Measurements from ENCODE around the gene CHRNA4.
A peak's percentile ranks its signal among the peaks of the same experiment; 100 is the strongest.

CHRNA4 gene

DNA sequence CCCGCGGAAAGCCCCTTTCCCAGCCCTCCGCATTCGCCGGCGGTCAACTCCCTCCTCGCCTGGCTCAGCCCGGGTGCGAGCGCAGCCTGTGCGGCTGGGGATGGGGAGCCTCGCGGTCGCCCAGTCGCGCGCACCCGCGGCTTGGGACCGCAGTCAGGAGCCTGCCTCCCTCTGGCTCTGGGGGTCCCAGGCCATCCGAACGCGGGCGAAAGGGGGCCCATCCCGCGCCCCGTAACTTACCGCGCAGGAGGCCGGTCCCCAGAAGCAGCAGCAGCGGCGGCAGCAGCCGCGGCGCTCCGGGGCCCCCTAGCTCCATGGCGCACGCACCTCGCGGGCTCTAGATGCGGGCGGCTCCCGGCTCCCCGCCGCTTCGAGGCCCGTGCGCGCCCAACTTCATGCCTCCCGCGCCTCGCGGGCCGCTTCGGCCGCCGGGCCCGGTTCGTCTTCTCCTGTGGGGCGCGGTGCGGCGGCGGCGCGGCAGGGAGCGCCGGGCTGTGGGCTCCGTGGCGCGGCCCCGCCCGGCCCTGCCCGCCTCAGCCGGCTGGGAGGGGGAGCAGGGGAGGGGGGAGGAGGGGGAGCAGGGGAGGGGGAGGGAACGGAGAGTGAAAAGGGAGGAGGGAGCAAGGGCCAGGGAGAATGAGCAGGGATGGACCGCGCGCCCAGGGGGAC lies at the start of gene CHRNA4:
Gene CHRNA4, minus strand, starts transcription at position 500 of the 669 bp plus-strand sequence. Its CDS starts 184 bp downstream, at position 316.
- DNase-seq: no peak

DNA sequence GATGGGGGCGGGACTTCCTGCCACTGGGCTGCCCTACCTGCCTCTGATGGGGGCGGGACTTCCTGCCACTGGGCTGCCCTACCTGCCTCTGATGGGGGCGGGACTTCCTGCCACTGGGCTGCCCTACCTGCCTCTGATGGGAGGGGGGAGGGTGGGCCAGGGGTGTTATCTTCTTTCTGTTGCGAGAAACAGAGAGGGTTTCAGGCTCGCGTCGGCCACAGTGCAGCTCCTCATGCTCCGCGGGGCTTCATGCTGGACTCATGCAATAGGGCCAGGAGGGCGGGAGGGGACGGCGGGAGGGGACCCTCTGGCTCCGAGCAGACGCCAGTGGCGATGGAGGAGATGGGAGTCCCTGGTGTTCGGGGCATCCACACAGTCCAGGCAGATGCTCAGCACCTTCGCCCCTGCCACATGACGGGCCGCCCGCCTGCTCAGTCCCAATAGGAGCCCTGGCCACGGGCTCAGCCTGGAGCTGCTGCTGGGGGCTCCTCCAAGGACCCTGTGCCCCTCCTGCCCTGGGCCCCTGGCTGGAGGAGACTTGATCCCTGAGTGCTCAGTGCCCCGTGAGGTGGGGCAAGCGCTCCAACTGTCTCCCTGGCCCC lies 48.8 kb upstream of the CHRNA4 start:
- DNase-seq: no peak

DNA sequence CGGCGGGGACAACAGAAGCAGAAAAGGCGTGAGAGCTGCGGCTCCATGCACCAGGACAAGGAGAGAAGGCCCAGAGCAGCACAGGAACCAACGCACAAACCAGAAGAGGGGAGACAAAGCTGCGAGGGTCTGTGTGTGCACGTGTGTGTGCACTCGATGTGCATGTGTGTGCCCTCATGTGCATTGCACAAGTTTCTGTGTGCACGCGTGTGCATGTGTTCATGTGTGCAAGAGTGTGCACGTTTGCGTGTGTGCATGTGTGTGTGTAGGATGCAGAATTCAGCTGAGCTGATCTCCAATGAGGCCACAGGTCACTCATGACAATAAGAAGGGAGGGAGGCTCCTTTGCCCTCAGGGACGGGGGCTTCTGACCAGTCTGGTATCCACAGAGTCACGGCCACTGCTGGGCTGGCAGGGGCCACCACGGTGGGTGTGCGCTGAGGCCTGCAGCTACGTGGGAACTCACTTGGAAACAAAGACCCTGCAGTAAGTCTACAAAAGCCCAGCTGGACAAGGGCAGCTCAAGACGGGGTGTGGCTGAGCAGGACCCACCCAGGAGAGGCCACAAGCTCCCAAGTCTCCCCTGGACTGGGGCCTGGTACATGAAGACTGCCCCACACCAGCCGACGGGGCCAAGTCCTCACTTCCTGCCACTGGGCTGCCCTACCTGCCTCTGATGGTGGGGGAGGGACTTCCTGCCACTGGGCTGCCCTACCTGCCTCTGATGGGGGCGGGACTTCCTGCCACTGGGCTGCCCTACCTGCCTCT lies 48.1 kb upstream of the CHRNA4 start:
- peak; percentile 18 for DNase-seq

DNA sequence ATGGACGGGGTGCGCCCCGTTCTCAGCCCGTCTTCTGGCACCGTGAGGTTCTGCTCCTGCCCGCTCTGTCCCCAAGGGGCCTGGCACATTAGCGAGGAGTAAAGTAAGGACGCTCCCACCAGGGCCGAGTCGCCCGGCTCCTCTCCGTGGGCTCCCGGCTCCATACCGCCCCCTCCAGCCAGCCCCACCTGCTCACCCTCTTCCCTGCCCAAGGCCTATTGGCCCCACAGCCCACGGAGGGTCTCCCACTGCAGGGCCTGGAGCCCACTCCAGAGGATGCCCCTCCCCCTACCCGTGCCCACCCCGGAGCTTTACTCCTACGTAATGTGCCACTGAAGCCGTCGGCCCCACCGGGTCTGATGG lies 47.5 kb upstream of the CHRNA4 start:
- DNase-seq: no peak

DNA sequence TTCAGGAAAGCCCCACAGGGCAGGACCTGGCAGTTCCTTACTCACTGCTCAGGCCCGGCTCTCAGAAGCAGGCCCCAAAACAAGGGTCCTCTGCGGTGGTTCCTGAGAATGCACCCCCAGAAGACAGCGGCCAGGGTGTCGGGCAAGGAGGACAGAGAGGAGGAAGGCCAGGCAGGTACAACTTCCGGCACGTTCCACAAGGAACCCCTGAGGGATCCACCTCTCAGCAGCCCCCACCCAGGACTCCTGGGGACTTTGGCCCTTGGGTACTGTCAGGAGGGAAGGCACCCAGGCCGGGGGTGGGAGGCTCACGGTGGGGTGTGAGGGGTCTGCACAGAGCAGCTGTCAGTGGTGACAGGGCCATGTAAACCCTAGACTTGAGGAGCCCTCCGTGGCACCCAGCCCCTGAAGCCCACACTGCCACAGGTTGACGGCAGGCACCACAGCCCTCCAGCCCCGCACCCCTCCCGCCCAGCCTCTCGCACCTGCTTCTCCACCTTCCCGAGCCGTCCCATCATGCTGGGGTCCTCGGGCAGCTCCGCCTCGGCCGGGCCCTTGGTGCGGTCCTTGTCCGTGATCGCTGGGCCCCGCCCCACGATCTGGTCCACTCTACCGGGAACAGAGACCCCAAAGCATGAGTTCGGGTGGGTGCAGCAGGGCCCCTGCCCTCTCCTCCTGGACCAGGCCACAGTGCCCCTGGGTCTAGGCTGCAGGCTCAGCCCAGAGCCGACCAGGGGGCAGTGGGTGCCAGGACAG lies 47.0 kb upstream of the CHRNA4 start:
- no peak for DNase-seq

DNA sequence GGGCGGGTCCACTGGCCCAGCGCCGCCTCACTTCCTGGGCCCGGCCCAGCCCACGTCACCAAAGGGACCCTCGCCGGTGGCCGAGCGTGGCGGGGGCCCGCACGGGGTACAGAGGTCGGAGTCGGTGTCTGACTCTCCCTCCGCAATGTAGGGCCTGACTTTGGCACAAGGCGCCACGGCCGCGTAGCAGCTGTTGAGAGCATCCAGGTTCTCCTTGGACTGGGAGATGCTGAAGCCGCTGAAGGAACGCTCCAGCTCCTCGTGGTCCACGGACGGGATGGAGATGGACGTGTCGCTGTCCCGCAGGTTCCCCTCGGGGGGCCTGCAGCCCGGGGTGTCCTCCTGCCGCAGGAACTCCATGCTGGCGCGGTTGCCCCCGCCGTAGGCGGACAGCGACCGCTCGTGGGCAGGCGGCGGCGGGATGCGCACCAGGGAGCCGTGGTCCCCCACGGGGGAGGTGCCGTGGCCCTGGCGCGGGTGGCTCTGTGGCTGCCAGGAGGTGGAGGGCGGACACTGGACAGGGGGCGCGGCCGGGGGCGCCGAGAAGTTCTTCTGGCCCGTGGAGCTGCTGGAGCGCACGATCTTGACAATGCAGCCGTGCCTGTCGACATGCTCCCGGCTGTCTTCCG lies 45.6 kb upstream of the CHRNA4 start:
- no peak for DNase-seq

DNA sequence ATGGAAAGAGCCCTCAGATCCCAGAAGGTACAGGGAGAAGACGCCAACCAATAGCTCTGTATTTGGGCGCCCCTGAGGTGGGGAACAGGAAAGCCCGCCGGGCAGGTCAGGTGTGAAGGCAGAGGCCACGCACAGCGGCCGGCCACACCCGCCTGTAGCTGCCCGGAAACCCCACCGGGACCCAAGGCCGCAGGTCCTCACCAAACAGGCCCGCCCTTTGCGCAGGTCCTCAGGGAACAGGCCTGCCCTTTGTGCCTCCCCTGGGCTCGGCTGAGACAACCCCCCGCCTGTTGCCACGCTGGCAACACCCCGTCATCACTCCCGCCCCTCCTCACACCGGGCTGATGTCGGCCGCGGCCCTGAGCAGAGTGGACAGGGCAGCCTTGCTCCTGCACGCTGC lies 44.9 kb upstream of the CHRNA4 start:
- no peak for DNase-seq

DNA sequence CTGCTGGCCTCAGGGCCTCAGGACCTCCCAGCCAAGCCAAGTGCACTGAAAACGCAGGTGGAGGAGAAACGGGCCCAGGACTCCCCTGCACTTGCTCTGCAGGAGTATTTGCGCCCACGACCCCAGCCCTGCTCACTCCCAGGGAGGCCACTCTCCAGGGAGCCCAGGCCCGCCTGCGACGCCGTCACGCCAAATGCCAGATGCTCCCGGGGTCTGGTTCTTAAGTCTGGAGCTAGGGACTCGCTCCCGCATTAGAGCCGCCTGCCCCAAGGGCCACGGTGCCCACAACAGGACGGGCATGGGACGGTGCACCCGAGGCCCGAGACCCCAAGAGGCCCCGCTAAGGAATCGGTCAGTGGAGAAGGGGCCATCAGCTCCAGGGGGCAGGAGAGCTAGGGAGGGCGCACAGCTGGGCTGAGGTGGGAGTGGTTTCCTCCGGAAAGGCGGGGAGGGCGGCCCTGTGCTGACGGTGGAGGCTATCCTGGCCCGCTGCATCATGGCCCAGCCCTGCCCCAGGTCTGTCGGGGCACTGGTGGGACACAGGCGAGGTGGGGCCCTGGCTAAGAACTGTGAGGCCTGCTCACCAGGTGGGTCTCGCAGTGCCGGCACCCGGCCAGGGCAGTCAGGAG lies 44.1 kb upstream of the CHRNA4 start:
- no peak for DNase-seq

DNA sequence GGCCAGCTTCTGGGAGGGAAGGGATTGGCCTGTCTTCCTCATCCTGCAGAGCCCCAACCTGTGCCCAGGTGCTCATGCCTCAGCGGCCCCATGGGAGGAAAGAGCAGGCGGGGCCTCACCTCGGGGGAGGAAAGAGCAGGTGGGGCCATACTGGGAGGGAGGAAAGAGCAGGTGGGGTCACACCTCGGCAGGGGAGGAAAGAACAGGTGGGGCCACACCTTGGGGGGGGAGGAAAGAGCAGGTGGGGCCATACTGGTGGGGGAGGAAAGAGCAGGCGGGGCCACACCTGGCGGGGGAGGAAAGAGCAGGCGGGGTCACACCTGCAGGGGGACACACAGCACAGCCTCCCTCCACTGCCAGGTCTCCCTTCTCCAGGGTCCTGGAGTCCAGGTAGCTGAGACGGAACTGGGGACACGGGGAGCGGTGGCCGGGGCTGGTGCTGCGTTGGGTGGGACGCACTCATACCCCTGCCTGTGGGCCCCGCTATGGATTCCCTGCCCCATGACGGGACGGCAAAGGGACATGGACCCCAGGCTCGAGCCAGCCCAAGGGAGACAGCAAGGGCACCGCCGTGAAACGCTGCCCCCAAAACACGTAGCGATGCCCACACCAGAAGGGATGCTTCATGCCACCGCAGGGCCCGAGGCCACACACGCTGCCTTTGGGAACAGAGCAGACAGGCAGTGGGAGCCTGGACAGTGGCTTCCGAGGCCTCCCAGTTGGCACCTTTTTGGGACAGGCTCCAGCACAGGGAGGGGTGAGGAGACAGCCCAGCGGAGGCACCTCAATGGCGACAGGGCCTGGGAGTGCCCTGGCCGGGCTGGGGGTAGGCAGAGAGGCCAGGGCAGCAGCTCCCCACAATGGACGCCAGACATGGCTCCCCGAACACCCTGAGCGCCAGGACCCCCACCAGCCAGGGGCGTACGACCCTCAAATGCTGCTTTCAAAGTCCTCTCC lies 43.3 kb upstream of the CHRNA4 start:
- DNase-seq: peak; percentile 4

DNA sequence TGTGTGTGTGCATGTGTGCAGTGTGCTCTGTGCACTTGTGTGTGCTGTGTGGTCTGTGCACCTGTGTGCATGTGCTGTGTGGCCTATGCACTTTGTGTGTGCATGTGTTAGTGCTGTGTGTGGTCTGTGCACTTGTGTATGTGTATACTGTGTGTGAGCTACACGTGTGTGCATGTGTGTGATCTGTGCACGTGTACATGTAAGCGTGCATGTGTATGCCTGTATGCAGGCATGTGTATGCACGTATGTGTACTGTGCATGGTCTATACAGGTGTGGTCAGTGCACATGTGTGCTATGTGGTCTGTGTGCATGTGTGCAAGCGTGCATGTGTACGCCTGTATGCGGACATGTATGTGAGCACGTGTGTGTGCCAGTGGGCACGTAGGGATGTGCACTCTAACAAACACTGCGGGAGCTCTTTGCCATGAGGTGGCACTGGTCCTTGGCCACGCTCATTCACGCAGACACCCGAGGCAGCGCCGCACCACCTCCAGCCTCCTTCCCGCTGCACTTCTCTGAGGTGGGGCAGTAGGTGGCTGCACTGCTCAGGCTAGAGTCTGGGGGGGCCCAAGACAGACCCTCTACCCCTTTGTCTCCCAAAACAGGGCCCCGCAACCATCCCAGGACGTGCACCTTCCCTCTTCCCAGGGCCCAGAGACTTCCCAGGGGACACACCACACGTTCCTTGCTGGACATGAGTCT lies 42.4 kb upstream of the CHRNA4 start:
- no peak for DNase-seq

DNA sequence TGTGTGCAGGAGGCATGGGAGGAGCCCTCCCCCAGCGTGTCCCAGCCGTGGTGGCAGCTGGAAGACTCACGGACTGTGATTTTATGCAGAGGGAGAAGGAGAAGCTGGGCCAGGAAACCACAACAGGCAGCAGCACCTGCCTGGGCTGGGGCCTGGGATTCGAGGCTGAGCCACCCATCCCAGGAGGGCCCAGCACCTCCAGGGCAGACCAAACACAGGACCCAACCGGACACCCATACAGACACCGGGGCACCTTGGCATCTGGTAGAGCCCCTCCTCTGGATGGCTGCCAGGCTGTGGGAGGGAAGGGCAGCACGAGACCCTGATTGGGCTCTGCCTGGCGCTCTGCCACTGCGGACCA lies 41.7 kb upstream of the CHRNA4 start:
- peak; percentile 31 for DNase-seq

DNA sequence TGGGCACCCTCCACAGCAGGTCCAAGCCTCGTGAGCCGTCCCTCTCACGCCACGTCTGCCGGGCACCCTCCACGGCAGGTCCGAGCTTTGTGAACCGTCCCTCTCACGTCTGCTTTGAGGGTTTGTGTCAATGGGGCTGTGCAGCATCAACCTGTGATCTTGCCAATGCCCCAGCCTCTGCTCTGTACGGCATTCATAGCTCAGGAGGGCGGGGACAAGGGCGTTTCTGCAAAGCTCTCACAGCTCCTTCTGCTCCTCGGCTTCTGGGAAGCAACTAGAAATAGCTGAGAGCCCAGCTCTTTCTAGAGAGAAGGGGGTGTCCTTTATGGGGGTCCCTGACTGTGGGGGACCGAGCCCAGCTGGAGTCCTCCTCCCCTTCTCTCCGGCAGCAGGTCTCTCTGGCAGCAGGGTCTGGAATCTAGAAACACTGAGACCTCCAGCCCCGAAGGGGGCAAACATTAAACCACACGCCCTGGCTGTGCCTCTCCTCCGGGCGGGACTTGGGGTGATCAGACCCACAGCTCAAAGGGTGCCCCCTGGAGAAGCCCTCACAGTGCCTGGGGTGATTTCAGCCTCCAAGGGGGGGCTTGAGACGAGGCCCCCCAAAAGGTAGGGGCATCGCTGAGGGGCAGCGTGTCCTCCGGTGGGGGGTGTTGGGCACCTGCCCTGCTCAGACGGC lies 41.2 kb upstream of the CHRNA4 start:
- DNase-seq: no peak

DNA sequence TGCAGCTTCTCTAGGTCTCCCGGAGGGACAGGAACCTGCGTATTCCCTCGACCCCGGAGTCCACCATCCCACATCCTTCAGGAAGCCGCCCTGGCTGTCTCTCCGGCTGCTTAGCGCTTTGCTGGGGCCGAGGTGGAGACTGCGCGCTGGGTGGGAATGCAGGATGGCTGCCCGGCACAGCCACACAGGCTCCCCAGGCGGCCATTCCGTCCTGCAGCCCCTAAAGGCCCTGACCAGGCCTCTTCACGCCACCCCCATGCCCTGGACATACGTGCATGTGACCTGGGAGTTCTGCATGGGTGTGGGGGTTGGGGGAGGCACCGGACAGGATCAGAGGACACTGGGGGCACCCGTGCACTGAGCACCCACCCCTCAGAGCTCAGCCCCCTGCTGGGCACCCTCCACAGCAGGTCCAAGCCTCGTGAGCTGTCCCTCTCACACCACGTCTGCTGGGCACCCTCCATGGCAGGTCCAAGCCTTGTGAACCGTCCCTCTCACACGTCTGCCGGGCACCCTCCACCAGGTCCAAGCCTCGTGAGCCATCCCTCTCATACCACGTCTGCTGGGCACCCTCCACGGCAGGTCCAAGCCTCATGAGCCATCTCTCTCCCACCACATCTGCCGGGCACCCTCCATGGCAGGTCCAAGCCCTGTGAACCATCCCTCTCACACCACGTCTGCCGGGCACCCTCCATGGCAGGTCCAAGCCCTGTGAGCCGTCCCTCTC lies 40.4 kb upstream of the CHRNA4 start:
- DNase-seq: no peak

DNA sequence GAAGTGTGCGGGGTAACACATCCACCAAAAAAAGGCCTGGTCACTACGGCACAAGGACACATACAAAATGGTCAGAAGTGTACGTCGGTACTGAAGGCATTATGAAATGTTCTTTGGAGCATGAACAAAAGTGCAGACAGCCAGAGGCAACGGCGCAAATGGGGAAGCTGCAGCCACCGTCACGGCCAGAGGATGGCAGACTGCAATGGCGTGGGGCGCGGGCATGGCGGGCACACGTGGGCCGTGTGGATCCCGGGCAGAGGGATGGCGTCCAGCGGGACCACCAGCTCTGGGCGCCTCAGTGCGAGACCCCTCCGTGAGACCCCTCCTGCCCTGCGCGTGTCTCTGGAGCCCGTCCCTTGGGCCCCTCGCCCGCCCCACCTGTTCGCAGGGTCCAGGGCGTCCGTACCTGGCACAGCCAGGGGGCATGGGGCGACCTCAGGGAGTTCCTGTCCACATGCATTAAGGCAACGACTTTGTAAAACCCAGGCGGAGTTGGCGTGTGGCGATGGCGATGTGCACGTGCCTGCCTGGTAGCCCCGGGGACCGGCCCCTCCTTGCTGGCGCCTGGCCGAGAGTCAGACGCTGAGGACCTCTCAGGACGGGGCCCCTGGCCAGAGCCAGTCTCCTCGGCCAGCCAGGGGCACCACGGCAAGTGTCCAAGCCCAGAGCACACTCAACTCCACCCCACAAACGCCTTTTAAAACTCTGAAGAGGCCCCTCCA lies 39.5 kb upstream of the CHRNA4 start:
- no peak for DNase-seq

DNA sequence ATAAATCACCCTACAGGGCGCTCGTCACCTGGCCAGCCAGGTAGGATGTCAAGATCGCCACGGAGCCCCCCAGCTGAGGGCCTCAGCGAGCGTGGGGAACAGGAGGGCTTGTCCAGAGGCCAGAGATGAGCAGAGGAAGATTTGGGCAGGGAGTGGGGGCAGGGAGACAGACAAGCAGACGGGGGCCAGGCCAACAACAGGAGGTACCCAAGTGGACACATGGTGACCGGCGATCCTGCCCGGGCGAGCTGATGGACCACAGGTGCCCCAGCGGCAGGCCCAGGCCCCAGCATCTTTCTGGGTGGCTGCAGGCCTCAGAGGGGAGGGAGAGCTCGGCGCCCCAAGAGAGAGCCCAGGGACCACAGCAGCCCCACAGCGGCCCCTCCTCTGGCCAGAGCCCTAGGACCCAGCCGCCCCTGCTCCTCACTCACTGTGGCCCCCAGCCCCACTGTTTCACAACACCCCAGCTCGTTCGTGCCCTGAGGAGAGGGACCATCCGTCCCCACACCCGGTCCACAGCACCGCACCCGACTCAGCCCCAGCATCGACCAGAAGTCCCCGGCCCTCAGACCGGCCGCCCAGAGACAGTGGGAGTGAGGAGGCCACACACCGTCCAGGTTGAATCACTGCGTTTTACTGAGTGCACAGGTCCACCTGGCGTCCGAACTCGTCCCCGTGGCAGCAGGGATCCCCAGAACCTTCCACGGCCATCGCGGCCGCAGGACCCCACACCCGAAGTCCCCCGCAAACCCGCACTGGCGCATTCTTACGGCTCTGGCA lies 38.6 kb upstream of the CHRNA4 start:
- DNase-seq: no peak

DNA sequence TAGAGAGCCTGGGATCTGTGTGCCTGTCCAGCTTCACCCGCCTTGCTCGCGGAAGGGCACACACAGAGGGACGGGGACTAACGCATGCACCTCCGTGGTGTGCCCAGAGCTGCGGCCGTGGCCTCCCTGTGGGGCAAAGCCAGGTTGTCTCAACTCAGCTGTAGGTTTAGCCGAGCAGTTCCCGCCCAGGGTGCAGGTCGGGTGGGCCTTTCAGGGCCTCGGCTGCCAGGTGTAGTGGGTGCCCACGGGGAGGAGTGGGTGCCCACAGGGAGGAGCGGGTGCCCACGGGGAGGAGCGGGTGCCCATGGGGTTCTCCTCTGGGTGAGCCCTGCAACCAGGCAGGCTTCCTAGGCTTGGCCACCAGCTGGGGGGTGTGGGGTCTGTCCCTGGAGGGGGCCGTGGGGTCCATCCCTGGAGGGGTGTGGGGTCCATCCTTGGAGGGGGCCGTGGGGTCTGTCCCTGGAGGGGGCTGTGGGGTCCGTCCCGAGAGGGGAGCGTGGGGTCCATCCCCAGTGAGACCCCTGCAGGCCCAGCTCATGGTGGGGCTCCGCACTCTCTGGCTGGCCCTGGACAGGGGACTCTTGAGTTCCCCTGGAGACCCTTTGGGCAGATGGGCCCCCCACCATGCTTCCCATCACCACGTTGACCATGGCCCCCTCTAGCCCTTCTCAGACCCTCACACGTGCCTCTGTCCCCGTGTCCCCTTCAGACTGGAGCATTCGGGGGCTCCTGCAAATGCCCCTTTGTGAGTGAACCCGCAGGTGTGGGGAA lies 37.8 kb upstream of the CHRNA4 start:
- no peak for DNase-seq

DNA sequence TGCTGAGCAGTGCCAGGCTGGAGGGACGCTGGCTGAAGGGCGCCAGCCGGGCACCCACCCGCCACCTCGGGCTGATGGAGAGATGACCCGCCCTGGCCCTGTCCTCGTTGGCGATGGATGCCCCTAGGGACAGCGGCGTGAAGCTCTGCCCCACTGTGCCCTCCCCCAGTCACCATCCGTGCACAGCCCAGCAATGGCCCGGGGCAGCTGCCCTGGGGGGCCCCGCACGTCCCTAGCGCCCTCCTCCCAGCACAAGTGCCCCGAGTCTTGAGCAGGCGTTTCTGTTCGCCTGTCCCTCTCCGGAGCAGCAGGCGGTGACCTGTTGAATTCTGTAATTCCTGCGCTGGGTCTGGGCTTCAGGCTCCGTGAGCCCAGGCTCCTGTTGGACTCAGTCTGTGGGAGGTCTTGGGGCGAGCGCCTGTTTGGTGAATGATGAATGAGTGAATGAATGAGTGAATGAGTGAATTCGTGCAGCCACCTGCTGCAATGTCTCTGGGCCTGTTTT lies 36.8 kb upstream of the CHRNA4 start:
- no peak for DNase-seq
